ENCODE results near the gene PI4KA. TPM values are rescaled to one million over a fixed set of nuclear protein-coding genes. Genes with fewer than 3 reads are reported as not detected.
"Not testable (repeated sequence)": the region's sequence is repeated elsewhere in the genome, so short reads cannot be mapped to it uniquely, and the experiment has no call there.

PI4KA gene
- 10 to 100 TPM; 84.5 to 99.6 TPM for total RNA-seq

DNA sequence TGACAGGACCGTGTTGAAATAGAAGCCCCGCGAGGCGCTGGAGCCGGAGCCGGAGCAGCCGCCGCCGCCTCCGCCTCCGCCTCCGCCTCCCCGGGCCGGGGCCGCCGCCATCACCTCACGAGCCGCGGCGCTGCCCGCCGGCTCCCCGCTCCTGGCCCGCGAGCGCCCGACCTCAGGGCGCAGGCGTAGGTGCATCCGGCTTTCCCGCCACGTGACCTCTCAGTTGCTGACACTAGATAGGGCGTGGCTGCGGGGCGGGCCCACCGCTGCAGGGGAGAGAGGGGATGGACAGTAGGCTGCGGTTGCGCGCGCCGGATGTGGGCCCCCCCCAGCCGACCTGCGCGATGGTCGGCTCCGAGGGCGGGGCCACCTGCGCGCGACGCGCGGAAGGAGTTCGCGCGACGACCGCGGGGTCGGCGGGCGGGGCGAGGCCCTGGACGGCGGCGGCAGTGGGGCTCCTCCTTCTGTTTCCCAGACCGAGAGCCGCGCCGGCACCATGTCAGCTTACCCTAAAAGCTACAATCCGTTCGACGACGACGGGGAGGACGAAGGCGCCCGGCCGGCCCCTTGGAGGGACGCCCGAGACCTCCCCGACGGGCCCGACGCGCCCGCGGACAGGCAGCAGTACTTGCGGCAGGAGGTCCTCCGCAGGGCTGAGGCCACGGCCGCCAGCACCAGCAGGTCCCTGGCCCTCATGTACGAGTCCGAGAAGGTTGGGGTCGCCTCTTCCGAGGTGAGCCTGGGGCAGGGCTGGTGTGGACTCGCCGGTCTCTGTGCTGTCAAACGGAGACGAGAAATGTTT, at the start of gene PI4KA, which contains the start of gene SNAP29:
TSS of gene PI4KA (minus strand) at position 197 of the 802 bp plus-strand sequence. CDS start at position 111, 86 bp downstream.
TSS of gene SNAP29 (plus strand) at position 393 of the 802 bp plus-strand sequence. CDS start at position 497, 104 bp downstream.
- Mint-ChIP-seq H3K4me3 (peak within 1 kb of the TSS; percentile 76), H3K9me3 (ENCODE audit: low read depth) (no peaks in the 10 kb centered on the region), H3K4me1 (peaks cover 38% of the 10 kb centered on the region), H3K27me3 (no peaks in the 10 kb centered on the region), H3K36me3 (peaks cover 9% of the 10 kb centered on the region), H3K27ac (peak within 1 kb of the TSS; percentile 81)
- DNase-seq (peak; percentile 99), ATAC-seq (peak; percentile 93)
- CTCF ChIA-PET: interaction anchor here (1.0 to 1.1 kb wide), 2 partner anchors 9 to 58 kb away, joined by 3 to 5 read pairs; partner anchors contain the start of gene CRKL

DNA sequence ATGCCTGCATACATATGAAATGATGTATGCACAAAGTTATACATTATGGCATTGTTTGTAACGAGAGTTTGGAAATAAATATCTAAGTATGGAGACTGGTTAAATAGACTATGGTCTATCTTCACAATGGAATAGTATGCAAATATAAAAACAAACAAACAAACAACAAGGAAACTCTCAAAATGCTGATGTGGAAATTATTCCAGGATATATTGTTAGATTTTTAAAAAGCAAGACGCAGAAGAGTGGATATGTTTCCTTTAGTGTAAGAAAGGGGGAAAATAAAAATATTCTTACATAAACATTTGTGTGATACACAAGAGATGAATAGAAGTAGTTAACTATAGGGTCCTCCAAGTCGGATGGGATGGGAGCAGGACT, 47.8 kb upstream of the PI4KA start:
- CTCF ChIA-PET: interaction anchor here (1.5 kb wide), 1 partner anchor 11 kb away, joined by 7 read pairs; the partner anchor contains the start of gene CRKL
- DNase-seq: no peak
- no peaks in the 10 kb centered on the region for H3K9me3 Mint-ChIP-seq (ENCODE audit: low read depth)
- no peak overlapping the region for H3K27ac Mint-ChIP-seq
- no peak overlapping the region for H3K4me3 Mint-ChIP-seq
- no peaks in the 10 kb centered on the region for H3K36me3 Mint-ChIP-seq
- ATAC-seq: no peak
- H3K4me1 Mint-ChIP-seq: peaks cover 8% of the 10 kb centered on the region
- H3K27me3 Mint-ChIP-seq: peaks cover 19% of the 10 kb centered on the region

DNA sequence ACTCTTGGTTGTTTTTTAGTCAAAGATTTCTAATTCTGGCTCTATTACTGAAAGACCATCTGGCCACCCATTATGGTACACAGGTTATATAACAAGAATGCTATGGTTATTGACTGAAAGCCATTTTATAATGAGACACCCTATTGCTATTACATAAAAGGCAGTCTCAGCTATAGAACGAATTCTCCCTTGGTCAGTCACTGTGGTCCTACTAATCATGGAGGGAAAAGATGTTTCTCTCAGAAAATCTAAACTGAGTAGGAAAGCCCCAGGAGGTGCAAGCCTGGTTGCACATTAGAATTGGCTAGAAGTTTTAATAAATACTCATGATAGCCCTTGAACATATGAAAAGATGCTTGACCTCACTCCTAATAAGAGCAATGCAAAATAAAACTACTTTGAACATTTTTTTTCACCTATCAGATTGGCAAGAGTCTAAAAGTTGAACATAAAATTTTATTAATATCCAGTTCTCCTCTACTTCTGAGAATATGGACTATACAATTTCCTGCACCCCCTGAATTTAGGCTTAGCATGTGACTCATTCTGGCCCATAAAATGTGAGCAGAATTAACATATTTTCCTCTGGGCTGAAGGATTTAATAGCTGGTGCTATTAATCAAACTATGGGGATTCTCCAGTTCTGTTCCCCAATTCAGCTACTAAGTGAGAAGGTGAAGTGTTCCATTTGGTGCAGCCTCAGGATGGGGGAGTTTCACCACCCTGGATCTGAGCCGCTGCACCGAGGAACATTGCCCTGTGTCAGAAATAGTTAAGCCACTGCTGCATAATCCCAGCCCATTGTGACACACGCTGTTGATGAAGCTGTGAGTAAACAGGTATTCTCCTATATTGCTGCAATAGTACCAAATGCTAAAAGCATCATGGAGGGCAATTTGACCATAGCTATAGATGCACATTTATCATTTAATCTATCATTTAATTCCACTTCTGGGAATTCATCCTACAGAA, 47.1 kb upstream of the PI4KA start:
- H3K27me3 Mint-ChIP-seq: peaks cover 19% of the 10 kb centered on the region
- no peak for DNase-seq
- CTCF ChIA-PET: interaction anchor here (1.5 kb wide), 1 partner anchor 11 kb away, joined by 7 read pairs; the partner anchor contains the start of gene CRKL
- ATAC-seq: no peak
- no peak overlapping the region for H3K4me3 Mint-ChIP-seq
- H3K4me1 Mint-ChIP-seq: peaks cover 8% of the 10 kb centered on the region
- H3K9me3 Mint-ChIP-seq (ENCODE audit: low read depth): no peaks in the 10 kb centered on the region
- no peaks in the 10 kb centered on the region for H3K36me3 Mint-ChIP-seq
- H3K27ac Mint-ChIP-seq: no peak overlapping the region

DNA sequence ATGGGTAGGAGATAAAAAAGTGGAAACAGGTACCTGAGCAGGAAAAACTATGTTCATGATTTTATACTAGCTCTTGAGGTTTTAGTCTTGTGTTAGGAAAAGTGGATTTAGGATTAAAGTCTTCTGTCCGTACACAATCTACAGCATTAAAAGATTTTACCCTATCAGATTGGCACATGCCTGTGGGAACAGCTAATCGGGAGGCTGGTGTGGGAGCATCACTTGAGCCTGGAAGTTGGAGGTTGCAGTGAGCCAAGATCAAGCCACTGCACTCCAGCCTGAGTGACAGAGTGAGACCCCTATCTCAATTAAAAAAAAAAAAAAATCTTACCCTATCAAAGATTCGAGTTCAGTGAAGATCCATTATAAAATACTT, 46.4 kb upstream of the PI4KA start:
- CTCF ChIA-PET: interaction anchor here (0.7 kb wide), 1 partner anchor 37 kb away, joined by 3 read pairs; no protein-coding TSS in a partner anchor
- Mint-ChIP-seq H3K9me3 (ENCODE audit: low read depth) (no peaks in the 10 kb centered on the region), H3K27ac (no peak overlapping the region), H3K4me1 (peaks cover 7% of the 10 kb centered on the region), H3K27me3 (peaks cover 19% of the 10 kb centered on the region), H3K4me3 (no peak overlapping the region), H3K36me3 (no peaks in the 10 kb centered on the region)
- ATAC-seq: no peak
- DNase-seq: no peak

DNA sequence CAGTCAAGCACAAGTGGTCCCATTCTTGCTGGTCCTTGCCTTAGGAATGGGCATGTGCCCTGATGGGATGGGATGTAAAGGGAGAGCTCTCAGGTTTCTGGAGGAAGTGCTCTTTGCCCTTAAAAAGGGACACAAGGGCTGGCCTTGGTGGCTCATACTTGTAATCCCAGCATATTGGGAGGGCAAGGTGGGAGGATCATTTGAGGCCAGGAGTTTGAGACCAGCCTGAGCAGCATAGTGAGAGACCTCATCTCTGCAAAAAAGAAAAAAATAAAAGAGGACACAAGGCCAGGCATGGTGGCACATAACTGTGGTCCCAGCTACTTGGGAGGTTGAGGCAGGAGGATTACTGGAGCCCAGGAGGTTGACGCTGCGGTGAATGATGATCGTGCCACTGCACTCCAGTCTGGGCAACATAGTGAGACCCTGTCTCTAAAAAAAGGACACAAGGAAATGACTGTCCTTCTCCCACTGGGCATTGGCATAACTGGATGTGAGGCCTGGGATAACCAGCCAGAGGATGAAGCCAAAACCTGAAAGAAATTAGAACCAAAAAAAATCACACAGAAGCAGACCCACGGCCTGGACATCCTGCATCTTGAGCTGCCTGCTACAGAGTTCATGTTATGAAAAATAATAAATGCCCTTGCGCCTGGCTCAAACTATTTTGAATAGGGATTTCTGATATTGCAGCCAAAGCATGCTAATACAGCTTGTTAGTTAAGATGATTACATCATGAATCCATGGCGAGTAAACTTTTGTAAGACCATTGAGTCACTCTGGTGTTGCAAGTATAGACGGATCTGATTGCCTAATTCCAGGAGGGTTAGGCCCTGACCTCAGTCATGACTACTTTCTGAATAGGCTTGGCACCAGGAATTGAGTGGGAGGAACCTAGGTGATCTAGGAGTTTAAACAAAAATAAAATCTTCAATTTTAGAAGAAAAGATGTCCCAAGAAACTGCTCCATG, 45.7 kb upstream of the PI4KA start:
- Mint-ChIP-seq H3K36me3 (no peaks in the 10 kb centered on the region), H3K4me1 (peaks cover 6% of the 10 kb centered on the region), H3K27ac (no peak overlapping the region), H3K4me3 (no peak overlapping the region), H3K27me3 (peaks cover 19% of the 10 kb centered on the region), H3K9me3 (ENCODE audit: low read depth) (no peaks in the 10 kb centered on the region)
- CTCF ChIA-PET: interaction anchor here (0.7 kb wide), 1 partner anchor 36 kb away, joined by 3 read pairs; no protein-coding TSS in a partner anchor
- ATAC-seq (no peak), DNase-seq (no peak)

DNA sequence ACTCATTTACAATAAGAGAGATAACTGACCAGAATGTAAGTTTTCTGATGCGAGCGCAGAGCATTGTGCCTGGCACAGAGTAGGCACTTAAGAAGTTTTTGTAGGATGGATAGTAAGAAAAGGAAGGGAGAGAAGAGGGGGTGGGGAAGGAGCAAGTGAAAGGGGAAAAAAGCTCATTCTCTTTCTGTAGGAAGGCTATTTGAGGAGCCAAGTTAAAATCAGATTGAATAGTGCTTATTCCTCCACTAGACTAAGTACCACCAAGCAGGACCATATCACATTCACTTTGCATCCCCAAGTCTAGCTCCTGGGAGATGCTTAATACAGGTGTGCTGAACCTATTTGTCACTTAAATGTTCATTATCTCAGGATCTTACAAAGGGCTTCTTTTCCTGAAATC, 44.5 kb upstream of the PI4KA start:
- H3K27ac Mint-ChIP-seq: no peak overlapping the region
- no peaks in the 10 kb centered on the region for H3K9me3 Mint-ChIP-seq (ENCODE audit: low read depth)
- H3K4me3 Mint-ChIP-seq: no peak overlapping the region
- peaks cover 19% of the 10 kb centered on the region for H3K27me3 Mint-ChIP-seq
- DNase-seq (no peak), ATAC-seq (no peak)
- peaks cover 6% of the 10 kb centered on the region for H3K4me1 Mint-ChIP-seq
- H3K36me3 Mint-ChIP-seq: no peaks in the 10 kb centered on the region
- CTCF ChIA-PET: no interaction called here

DNA sequence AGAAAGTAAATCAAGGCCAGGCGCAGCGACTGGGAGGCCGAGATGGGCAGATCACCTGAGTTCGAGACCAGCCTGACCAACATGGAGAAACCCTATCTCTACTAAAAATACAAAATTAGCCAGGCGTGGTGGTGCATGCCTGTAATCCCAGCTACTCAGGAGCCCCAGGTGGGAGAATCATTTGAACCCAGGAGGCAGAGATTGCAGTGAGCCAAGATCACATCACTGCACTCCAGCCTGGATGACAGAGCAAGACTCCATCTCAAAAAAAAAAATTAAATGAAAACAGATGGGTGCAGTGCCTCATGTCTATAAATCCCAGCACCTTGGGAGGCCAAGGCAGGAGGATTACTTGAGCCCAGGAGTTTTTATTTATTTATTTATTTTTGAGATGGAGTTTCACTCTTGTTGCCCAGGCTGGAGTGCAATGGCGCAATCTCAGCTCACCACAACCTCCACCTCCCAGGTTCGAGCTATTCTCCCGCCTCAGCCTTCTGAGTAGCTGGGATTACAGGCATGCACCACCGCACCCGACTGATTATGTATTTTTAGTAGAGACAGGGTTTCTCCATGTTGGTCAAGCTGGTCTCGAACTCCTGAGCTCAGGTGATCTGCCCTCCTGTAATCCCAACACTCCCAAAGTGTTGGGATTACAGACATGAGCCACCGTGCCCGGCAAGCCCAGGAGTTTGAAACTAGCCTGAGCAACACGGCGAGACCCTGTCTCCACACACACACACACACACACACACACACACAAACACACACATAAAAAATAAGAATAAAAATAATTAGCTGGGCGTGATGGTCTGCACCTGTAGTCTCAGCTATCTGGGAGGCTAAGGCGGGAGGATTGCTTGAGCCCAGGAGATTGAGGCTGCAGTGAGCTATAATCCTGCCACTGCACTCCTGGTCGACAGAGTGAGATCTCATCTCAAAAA, 42.8 kb upstream of the PI4KA start:
- H3K27me3 Mint-ChIP-seq: peaks cover 18% of the 10 kb centered on the region
- H3K36me3 Mint-ChIP-seq; H3K27ac Mint-ChIP-seq; H3K9me3 Mint-ChIP-seq (ENCODE audit: low read depth); DNase-seq; ATAC-seq; H3K4me1 Mint-ChIP-seq; H3K4me3 Mint-ChIP-seq: not testable (repeated sequence)
- CTCF ChIA-PET: interaction anchor here (0.7 kb wide), 1 partner anchor 117 kb away, joined by 3 read pairs; no protein-coding TSS in a partner anchor

DNA sequence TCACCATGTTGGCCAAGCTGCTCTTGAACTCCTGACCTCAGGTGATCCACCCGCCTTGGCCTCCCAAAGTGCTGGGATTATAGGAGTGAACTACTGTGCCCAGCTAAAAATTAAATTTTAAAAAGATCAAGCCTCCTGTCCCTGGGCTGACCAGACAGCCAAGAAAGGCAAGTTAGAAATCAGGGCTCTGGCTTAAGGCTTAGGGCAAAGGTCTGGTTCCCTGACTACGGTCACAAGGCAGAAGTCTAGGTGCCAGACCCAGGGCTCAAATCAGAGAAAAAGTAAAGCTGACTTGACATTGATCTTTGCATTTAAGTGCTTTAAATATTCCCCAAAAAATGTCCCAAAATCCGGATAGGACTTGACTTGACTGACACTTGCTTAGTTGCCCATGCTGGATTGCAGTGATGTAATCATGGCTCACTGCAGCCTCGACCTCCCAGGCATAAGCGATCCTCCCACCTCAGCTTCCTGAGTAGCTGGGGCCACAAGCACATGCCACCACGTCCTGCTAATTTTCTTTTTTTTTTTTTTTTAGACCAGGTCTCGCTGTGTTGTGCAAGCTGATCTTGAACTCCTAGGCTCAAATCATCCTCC, 41.3 kb upstream of the PI4KA start:
- Mint-ChIP-seq H3K4me1 (peaks cover 6% of the 10 kb centered on the region), H3K36me3 (no peaks in the 10 kb centered on the region), H3K27me3 (peaks cover 5% of the 10 kb centered on the region), H3K4me3 (no peak overlapping the region), H3K27ac (no peak overlapping the region), H3K9me3 (ENCODE audit: low read depth) (no peaks in the 10 kb centered on the region)
- ATAC-seq: no peak
- DNase-seq: no peak
- CTCF ChIA-PET: interaction anchor here (1.5 kb wide), 1 partner anchor 14 kb away, joined by 4 read pairs; no protein-coding TSS in a partner anchor

DNA sequence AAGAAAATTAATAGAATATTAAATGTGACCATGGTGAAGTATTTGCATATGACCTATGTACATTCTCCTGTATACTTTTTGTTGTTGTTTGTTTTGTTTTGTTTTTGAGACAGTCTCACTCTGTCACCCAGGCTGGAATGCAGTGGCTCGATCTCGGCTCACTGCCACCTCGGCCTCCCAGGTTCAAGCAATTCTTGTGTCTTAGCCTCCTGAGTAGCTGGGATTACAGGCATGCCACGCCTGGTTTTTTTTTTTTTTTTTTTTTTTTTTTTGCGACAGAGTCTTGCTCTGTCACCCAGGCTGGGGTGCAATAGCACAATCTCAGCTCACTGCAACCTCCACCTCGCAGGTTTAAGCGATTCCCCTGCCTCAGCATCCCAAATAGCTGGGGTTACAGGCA, 39.1 kb upstream of the PI4KA start:
- not testable (repeated sequence) for H3K9me3 Mint-ChIP-seq (ENCODE audit: low read depth); H3K4me1 Mint-ChIP-seq; H3K36me3 Mint-ChIP-seq; DNase-seq; H3K4me3 Mint-ChIP-seq; H3K27me3 Mint-ChIP-seq; H3K27ac Mint-ChIP-seq; ATAC-seq
- CTCF ChIA-PET: interaction anchor here (0.7 kb wide), 1 partner anchor 36 kb away, joined by 5 read pairs; no protein-coding TSS in a partner anchor

DNA sequence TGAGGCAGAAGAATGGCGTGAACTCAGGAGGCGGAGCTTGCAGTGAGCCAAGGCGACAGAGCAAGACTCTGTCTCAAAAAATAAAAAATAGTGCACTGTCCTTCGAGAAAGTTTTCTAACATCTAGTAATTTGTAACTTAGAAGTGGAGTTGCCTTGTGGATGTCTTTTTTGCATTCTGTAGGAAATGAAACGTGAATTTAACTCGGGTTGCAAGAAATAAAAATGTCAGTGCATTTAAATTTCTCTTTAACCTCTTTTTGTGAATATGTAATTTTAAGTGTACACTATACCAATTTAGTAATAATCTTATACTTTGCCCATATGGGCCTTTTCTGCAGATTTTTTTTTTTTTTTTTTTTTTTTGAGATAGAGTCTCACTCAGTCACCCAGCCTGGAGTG, 32.4 kb upstream of the PI4KA start:
- Mint-ChIP-seq H3K4me1 (no peaks in the 10 kb centered on the region), H3K27ac (no peak overlapping the region), H3K9me3 (ENCODE audit: low read depth) (no peaks in the 10 kb centered on the region), H3K36me3 (peaks cover 18% of the 10 kb centered on the region), H3K4me3 (no peak overlapping the region), H3K27me3 (peaks cover 2% of the 10 kb centered on the region)
- ATAC-seq (no peak), DNase-seq (no peak)
- CTCF ChIA-PET: no interaction called here

DNA sequence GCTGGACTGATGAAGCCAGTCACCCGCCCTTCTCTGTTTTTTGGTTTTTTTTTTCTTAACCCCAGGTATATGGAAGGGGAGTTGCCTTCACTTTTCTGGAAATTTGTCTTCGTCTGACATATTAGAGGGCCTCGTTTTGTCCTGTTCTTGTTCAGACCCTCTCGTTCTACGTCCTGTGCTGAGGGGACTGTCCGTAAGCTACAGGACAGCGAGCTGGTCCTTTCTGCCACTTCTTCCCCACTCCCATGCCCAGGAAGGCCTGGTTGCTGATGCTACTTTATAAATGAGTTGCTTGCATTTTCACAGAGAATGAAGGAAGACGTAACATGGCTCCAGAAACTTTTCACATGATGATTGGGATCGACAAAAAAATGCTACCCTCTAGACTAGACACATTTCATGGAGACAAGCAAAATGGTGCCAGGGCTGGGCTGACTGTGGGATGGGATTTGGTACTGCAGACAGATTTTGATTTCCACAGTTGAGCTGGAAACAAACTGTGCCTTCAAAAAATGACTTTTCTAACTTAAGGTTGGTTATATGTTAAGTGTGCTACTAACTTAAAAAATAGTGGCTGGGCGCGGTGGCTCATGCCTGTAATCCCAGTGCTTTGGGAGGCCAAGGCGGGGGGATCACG, 31.4 kb upstream of the PI4KA start:
- ATAC-seq (no peak), DNase-seq (no peak)
- H3K4me1 Mint-ChIP-seq: no peaks in the 10 kb centered on the region
- H3K27ac Mint-ChIP-seq: no peak overlapping the region
- H3K36me3 Mint-ChIP-seq: peaks cover 20% of the 10 kb centered on the region
- CTCF ChIA-PET: interaction anchor here (0.7 kb wide), 1 partner anchor 23 kb away, joined by 4 read pairs; no protein-coding TSS in a partner anchor
- peaks cover 2% of the 10 kb centered on the region for H3K27me3 Mint-ChIP-seq
- H3K9me3 Mint-ChIP-seq (ENCODE audit: low read depth): no peaks in the 10 kb centered on the region
- no peak overlapping the region for H3K4me3 Mint-ChIP-seq
